HCT116 (cell line): Measurements from ENCODE around the gene OLFML2A. TPM values are rescaled to one million over a fixed set of nuclear protein-coding genes. Genes with fewer than 3 reads are reported as not detected.

ENCODE experiments used
- ATAC-seq: fragments of 200-7000 bp; cut with Tn5 transposase; 2 replicates; pipeline ENCODE4 v1.9.1; 2020; ENCODE audit warnings: mild to moderate bottlenecking, moderate library complexity
- BruUV-seq: library from RNA; stranded (reverse); fragments of 400-500 nt; replicated peaks from 2 replicates; lab custom pipeline; 2021; lab: Mats Ljungman, UMichigan
- CTCF ChIA-PET: fragments of 300-600 bp; sonication (Branson Sonifier 250); formaldehyde crosslinking; loops from one replicate; lab custom pipeline; 2021; ENCODE audit warnings: antibody characterized with exemption; lab: Charles Lee
- POLR2A ChIA-PET: fragments of 300-600, 350-600 bp; sonication (Branson Sonifier 250); formaldehyde crosslinking; loops from one replicate; lab custom pipeline; 2021; ENCODE audit warnings: antibody characterized with exemption; lab: Charles Lee
- RAD21 ChIA-PET, 2 experiments: fragments of 300-600 bp; sonication (Branson Sonifier 250); formaldehyde crosslinking; loops; one replicate each; lab custom pipeline; 2023; ENCODE audit warnings: low total read pairs in 2 of 2; ENCODE audit not compliant: uncharacterized antibody in 2 of 2, unreplicated experiment in 2 of 2, low non-redundant PET in 1 of 2; lab: Charles Lee
- DNase-seq: peaks from one replicate; pipeline ENCODE4 v3.0.0-alpha.2; 2010; ENCODE audit warnings: low read depth, low spot score
- H2AFZ ChIP-seq: fragments of 200-600 bp; shearing (Covaris generic), sonication (generic); 2 replicates; pipeline ENCODE4 v1.6.1; 2017; ENCODE audit warnings: low read depth, mixed run types, mixed read lengths, antibody characterized with exemption, low read length; ENCODE audit not compliant: poor library complexity, severe bottlenecking
- H3K27ac ChIP-seq: 2 replicates; pipeline ENCODE4 v1.5.1; 2012; ENCODE audit warnings: low read depth, low read length
- H3K27me3 ChIP-seq: fragments of 200-600 bp; sonication (generic); 2 replicates; pipeline ENCODE4 v1.6.1; 2016; ENCODE audit warnings: mixed run types, low read length, mixed read lengths; ENCODE audit not compliant: insufficient read depth
- H3K36me3 ChIP-seq, 2 experiments: fragments of 200-500 bp in 1 of 2; fragments of 200-600 bp in 1 of 2; sonication (Bioruptor generic) in 1 of 2; sonication (generic) in 1 of 2; 2 replicates each; pipeline versions ENCODE4 v1.5.1 to v1.6.1; 2014 to 2016; ENCODE audit warnings: low read length in 2 of 2, inconsistent platforms in 1 of 2, mixed read lengths in 1 of 2, mixed run types in 1 of 2; ENCODE audit not compliant: insufficient read depth in 2 of 2, control insufficient read depth in 1 of 2
- H3K4me1 ChIP-seq, 2 experiments: fragments of 200-600 bp in 1 of 2; sonication (generic) in 1 of 2; 2 replicates each; pipeline versions ENCODE4 v1.5.1 to v1.6.1; 2012 to 2017; ENCODE audit warnings: low read length in 2 of 2, inconsistent platforms in 1 of 2, mild to moderate bottlenecking in 1 of 2, mixed read lengths in 1 of 2, mixed run types in 1 of 2, moderate library complexity in 1 of 2; ENCODE audit not compliant: insufficient read depth in 2 of 2, control insufficient read depth in 1 of 2
- H3K4me2 ChIP-seq: fragments of 200-600 bp; sonication (generic); 2 replicates; pipeline ENCODE4 v1.6.1; 2017; ENCODE audit warnings: mixed run types, low read length, mixed read lengths
- H3K4me3 ChIP-seq, 2 experiments: fragments of 200-600 bp in 1 of 2; sonication (generic) in 1 of 2; replicated peaks in 1 of 2; 2 replicates each; pipeline ENCODE4 v1.5.1; 2011 to 2016; ENCODE audit warnings: low read length in 2 of 2, control low read depth in 1 of 2, low read depth in 1 of 2, mild to moderate bottlenecking in 1 of 2, mixed read lengths in 1 of 2, mixed run types in 1 of 2
- H3K79me2 ChIP-seq: fragments of 200-600 bp; sonication (generic); 2 replicates; pipeline ENCODE4 v1.6.1; 2017; ENCODE audit warnings: mild to moderate bottlenecking, mixed run types, low read length, moderate library complexity, mixed read lengths; ENCODE audit not compliant: insufficient read depth
- H3K9ac ChIP-seq: fragments of 200-600 bp; sonication (generic); 2 replicates; pipeline ENCODE4 v1.6.1; 2016; ENCODE audit warnings: low read length, mixed read lengths
- H3K9me2 ChIP-seq: fragments of 200-600 bp; sonication (generic), shearing (Covaris generic); 2 replicates; pipeline ENCODE4 v1.6.1; 2017; ENCODE audit warnings: mixed run types, mild to moderate bottlenecking, moderate library complexity; ENCODE audit not compliant: insufficient read depth
- H3K9me3 ChIP-seq, 2 experiments: fragments of 200-500 bp in 1 of 2; fragments of 200-600 bp in 1 of 2; sonication (Bioruptor generic) in 1 of 2; sonication (generic) in 1 of 2; 2 replicates each; pipeline ENCODE4 v1.6.1; 2014 to 2017; ENCODE audit warnings: low read length in 2 of 2, mixed read lengths in 2 of 2, inconsistent platforms in 1 of 2, low read depth in 1 of 2, mild to moderate bottlenecking in 1 of 2, mixed run types in 1 of 2, moderate library complexity in 1 of 2; ENCODE audit not compliant: control insufficient read depth in 1 of 2, insufficient read depth in 1 of 2
- H4K20me1 ChIP-seq: fragments of 200-600 bp; sonication (generic), shearing (Covaris generic); 2 replicates; pipeline ENCODE4 v1.6.1; 2017; ENCODE audit warnings: mixed run types, mild to moderate bottlenecking, moderate library complexity; ENCODE audit not compliant: insufficient read depth
- CBX3 ChIP-seq: IDR thresholded peaks from 2 replicates; pipeline ENCODE4 v1.6.1; 2012; ENCODE audit warnings: low read depth
- CEBPB ChIP-seq: IDR thresholded peaks from 2 replicates; pipeline ENCODE4 v1.6.1; 2012; ENCODE audit warnings: low read depth
- CTCF ChIP-seq, 3 experiments: fragments of 200-600 bp in 1 of 3; sonication (generic) in 1 of 3; IDR thresholded peaks in 2 of 3; conservative IDR thresholded peaks in 1 of 3; 2 replicates each; pipeline ENCODE4 v1.5.1; 2012 to 2017; ENCODE audit warnings: low read depth in 2 of 3, low read length in 2 of 3, antibody characterized with exemption in 1 of 3, borderline replicate concordance in 1 of 3, control low read depth in 1 of 3, mild to moderate bottlenecking in 1 of 3, mixed read lengths in 1 of 3, mixed run types in 1 of 3, moderate library complexity in 1 of 3; ENCODE audit not compliant: insufficient read depth in 1 of 3
- ELF1 ChIP-seq: IDR thresholded peaks from 2 replicates; pipeline ENCODE4 v1.6.1; 2012; ENCODE audit warnings: low read depth, borderline replicate concordance
- JUND ChIP-seq: IDR thresholded peaks from 2 replicates; pipeline ENCODE4 v1.6.1; 2012
- MAX ChIP-seq: IDR thresholded peaks from 2 replicates; pipeline ENCODE4 v1.6.1; 2012
- POLR2A ChIP-seq: IDR thresholded peaks from 2 replicates; pipeline ENCODE4 v1.7.0; 2011; ENCODE audit warnings: borderline replicate concordance; ENCODE audit not compliant: insufficient read depth, insufficient read length; ENCODE audit errors: extremely low read depth
- SIN3A ChIP-seq: IDR thresholded peaks from 2 replicates; pipeline ENCODE4 v1.6.1; 2012; ENCODE audit warnings: low read depth
- SP1 ChIP-seq: IDR thresholded peaks from 2 replicates; pipeline ENCODE4 v1.6.1; 2012; ENCODE audit warnings: low read depth
- SRF ChIP-seq: IDR thresholded peaks from 2 replicates; pipeline ENCODE4 v1.6.1; 2012; ENCODE audit warnings: low read depth
- TCF7L2 ChIP-seq: IDR thresholded peaks from 2 replicates; pipeline ENCODE4 v1.7.0; 2011; ENCODE audit warnings: borderline replicate concordance, inconsistent platforms; ENCODE audit not compliant: insufficient read depth, insufficient read length; ENCODE audit errors: extremely low read depth
- YY1 ChIP-seq: IDR thresholded peaks from 2 replicates; pipeline ENCODE4 v1.6.1; 2011; ENCODE audit warnings: low read length, low read depth, moderate library complexity, mild to moderate bottlenecking; ENCODE audit not compliant: insufficient replicate concordance; ENCODE audit errors: extremely low read depth
- ZBTB33 ChIP-seq: IDR thresholded peaks from 2 replicates; pipeline ENCODE4 v1.6.1; 2011; ENCODE audit warnings: mild to moderate bottlenecking, low read length, moderate library complexity; ENCODE audit not compliant: insufficient replicate concordance; ENCODE audit errors: extremely low read depth
- ZFX ChIP-seq: fragments of 450-650 bp; IDR thresholded peaks from 2 replicates; pipeline ENCODE4 v1.6.1; 2017
- ZNF274 ChIP-seq: fragments of 200-500 bp; sonication (Bioruptor generic); IDR thresholded peaks from 2 replicates; pipeline ENCODE4 v1.6.1; 2014; ENCODE audit warnings: mild to moderate bottlenecking, low read depth, low read length, inconsistent platforms
- intact Hi-C: fragments of 100-400 bp; cut with micrococcal nuclease; formaldehyde crosslinking; loops from 2 replicates; pipeline ENCODE4 v1.10.0; 2022
- total RNA-seq: library from RNA; stranded (reverse); gene quantifications from one replicate; pipeline ENCODE4 v1.2.1, GENCODE V29; 2021; ENCODE audit not compliant: unreplicated experiment

OLFML2A gene
- total RNA-seq, 1 experiment from 2014 or later = 6.3 TPM

- no peak for TF ChIP-seq MAX
- peak; percentile 68 for TF ChIP-seq YY1
- no peak for TF ChIP-seq SIN3A
Measured at GRCh38 chr9:124861342-124862229, 84.7 kb downstream of the OLFML2A start, which contains the start of the genes ARPC5L and RPL35 (continued).

- ATAC-seq = no peak
- H2AFZ ChIP-seq = no peak overlapping the region
- ChIA-PET POLR2A (interaction anchor here (0.6 to 1.5 kb wide), 3 partner anchors 13 to 99 kb away, joined by 3 to 8 read pairs (median 3); no protein-coding TSS in a partner anchor), CTCF (interaction anchor here (1.0 to 1.3 kb wide), 2 partner anchors 86 to 246 kb away, joined by 3 to 4 read pairs; no protein-coding TSS in a partner anchor), RAD21 (no interaction called here)
- peaks cover 22 to 31% of the 10 kb centered on the region in 2 experiments; a peak in 3 of 4 replicates for H3K36me3 ChIP-seq
- no peaks in the 10 kb centered on the region for H3K27me3 ChIP-seq
- no peak for TF ChIP-seq CEBPB
- no peak for TF ChIP-seq SRF
- no peak for TF ChIP-seq SP1
- no peak for TF ChIP-seq CBX3
- TF ChIP-seq POLR2A = no peak
- no peak for TF ChIP-seq ELF1
- TF ChIP-seq CTCF (IDR thresholded peaks at IDR 0.05 in 2 of 3, conservative IDR thresholded peaks at IDR 0.05 in 1 of 3; ENCODE audit: borderline replicate concordance in 1 of 3, insufficient read depth in 1 of 3, low read depth in 2 of 3, low read length in 2 of 3) = no peak
- TF ChIP-seq ZBTB33 = no peak
- TF ChIP-seq SIN3A = no peak
- TF ChIP-seq JUND = no peak
- no peak for TF ChIP-seq ZFX
- TF ChIP-seq TCF7L2 = no peak
- TF ChIP-seq ZNF274 = no peak
- peaks cover 53% of the 10 kb centered on the region for H3K79me2 ChIP-seq
- BruUV-seq = no TSS peak
- H3K27ac ChIP-seq = peak overlapping the region; percentile 96
- intact Hi-C loops = no loop called here
- H3K4me3 ChIP-seq = peak overlapping the region; percentile 89 to 100
- no peaks in the 10 kb centered on the region for H3K9me2 ChIP-seq
- H4K20me1 ChIP-seq = peaks cover 25% of the 10 kb centered on the region
- peak overlapping the region; percentile 96 for H3K4me2 ChIP-seq
- peak overlapping the region; percentile 58 for H3K9ac ChIP-seq
- H3K4me1 ChIP-seq = peaks cover 26 to 52% of the 10 kb centered on the region in 2 experiments
- no peaks in the 10 kb centered on the region for H3K9me3 ChIP-seq
- DNase-seq = no peak
Measured at GRCh38 chr9:124863371-124863871, 86.5 kb downstream of the OLFML2A start.
